Daoy (cell line): Measurements from ENCODE around the gene PNCK. TPM values are rescaled to one million over a fixed set of nuclear protein-coding genes. Genes with fewer than 3 reads are reported as not detected.
A peak's percentile ranks its signal among the peaks of the same experiment; 100 is the strongest.
"Not testable (repeated sequence)": the region's sequence is repeated elsewhere in the genome, so short reads cannot be mapped to it uniquely, and the experiment has no call there.

Experiments used
- DNase-seq: peaks from one replicate; pipeline ENCODE4 v3.0.0-alpha.2; 2015; ENCODE audit warnings: low read depth
- total RNA-seq: library from RNA; depleted of rRNA; stranded (reverse); fragments of >200 nt; shearing (Covaris generic); gene quantifications from 2 replicates; pipeline ENCODE4 v1.2.3, GENCODE V29; 2014

Gene PNCK
- total RNA-seq, 1 experiment from 2014 or later: not detected

DNA sequence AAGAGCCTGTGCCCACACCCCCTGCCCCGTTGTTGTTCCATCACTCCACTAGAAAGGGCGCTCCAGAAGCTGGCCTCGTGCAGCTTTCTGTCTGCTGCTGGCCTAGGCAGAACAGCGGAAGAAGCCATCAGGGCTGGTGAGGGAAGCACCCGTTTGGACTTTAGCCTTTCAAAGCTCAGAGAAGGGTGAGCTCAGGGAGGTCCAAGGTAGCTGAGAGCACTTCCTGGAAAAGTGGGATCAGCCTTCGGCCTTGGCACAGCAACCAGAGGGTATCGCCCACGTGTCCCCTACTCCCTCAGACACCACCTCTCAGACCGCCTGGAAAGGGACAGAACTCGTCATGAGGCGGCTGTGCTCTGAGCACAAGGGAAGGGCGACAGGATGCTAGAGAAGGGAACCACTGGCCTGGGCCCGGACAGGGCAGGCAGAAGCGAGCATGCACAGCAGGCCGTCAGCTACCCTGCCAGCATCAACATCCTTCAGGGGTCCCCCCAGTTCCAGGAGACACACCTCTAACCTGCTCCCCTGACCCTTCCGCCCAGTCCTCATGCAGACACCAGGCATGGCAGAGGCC lies 25.7 kb upstream of the PNCK start:
- DNase-seq: not testable (repeated sequence)

DNA sequence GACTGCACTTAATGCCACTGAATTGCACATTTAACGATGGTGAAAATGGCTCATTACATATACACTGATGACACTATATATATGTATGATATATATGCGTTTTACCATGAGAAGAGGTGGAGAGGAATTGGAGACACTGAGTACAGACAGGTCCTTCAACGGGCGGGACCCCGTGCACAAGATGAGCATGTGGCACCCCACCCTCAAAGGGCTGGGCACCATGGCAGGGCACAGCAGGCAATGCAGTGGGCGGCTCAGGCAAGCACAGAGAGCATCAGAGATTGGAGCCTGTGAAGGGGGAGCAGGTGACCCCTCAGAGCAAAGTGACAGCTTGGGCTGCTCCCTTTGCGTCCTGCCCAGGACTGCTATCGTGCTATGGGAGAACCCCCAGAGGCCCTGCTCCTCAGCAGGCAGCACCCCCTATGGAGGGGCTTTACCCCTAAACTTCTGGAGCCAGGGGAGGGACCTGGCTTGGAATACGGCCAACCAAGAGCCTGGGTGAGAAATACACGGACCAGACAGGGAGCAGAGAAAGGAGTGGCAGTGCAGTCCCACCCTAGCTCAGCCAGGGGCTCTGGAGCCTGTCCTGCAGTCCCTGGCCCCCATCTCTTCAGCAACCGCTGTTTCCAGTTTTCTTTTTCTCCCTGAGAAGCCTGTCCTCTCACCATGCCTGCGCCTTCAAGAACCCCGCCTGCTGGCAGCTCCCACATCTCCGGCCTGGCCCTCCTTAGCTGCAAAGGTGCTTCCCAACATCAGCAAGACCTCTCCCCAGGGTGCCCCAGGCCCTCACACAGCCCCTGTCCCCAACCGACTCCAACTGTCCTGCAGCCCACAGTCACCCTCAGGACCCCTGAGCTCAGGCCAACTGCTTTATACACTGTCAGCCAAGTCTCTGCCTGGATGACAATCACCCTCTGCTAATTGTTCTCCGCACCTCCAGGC lies 24.6 kb upstream of the PNCK start:
- no peak for DNase-seq

GRCh38 chrX:153696986-153697722 lies 23.5 kb upstream of the PNCK start:
- not testable (repeated sequence) for DNase-seq

DNA sequence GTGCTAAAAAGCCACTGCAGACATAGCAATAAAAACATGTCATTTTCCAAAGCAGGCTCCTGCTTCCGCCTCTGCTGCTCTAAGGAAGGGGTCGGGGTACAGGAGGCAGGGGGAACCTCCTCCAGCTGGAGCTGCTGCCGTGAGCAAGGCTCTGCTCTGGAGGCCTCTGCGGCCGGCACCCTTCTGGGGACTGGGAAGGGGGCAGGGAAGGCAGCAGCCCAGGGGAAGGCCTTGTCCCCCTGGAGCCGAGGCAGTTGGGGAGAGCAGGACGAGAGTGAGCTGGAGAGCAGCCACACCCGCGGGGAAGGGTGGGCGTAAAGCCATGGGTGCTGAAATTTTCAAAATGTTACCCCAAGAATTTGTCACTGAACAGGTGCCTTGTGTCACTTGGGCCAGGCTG lies 22.9 kb upstream of the PNCK start:
- not testable (repeated sequence) for DNase-seq

GRCh38 chrX:153696100-153696499 lies 22.5 kb upstream of the PNCK start:
- no peak for DNase-seq

GRCh38 chrX:153694687-153695270 lies 21.2 kb upstream of the PNCK start:
- no peak for DNase-seq

DNA sequence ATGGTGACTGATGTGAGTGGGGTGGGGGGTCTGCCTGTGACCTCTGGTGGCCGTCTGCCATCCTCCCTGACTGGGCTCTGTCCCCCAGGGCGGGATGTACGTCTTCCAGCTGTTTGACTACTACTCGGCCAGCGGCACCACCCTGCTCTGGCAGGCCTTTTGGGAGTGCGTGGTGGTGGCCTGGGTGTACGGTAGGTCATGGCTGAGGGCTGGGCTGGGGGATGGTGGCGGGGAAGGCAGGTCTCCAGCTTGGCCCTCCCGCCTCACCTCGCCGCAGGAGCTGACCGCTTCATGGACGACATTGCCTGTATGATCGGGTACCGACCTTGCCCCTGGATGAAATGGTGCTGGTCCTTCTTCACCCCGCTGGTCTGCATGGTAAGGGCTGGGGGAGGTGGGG lies 20.6 kb upstream of the PNCK start:
- not testable (repeated sequence) for DNase-seq

DNA sequence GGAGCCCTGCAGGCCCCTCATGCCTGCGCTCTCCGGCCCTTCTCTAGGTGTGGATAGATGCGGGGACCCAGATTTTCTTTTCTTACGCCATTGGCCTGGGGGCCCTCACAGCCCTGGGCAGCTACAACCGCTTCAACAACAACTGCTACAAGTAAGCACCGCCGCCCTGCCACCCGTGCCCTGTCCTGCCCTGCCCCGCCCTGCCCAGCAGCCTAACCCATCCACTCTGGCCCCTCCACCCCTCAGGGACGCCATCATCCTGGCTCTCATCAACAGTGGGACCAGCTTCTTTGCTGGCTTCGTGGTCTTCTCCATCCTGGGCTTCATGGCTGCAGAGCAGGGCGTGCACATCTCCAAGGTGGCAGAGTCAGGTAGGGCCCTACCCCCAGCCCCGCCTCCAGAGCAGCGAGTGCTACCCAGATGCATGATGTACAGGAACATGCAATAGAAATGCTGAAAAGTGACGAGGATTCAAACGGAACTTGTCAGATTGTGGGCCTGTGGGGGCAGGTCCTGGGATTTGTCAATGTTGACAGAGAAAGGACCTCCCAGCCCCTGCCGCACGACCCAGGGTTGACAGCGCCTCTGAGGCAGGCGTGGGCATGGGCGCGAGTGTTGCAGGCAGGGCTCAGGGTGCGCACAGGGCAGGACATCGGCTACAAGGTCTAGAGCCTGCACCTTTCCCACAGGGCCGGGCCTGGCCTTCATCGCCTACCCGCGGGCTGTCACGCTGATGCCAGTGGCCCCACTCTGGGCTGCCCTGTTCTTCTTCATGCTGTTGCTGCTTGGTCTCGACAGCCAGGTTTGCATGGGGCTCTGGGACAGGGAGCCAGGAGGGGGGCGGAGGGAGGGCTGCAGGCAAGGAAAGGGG lies 19.8 kb upstream of the PNCK start:
- DNase-seq: no peak

DNA sequence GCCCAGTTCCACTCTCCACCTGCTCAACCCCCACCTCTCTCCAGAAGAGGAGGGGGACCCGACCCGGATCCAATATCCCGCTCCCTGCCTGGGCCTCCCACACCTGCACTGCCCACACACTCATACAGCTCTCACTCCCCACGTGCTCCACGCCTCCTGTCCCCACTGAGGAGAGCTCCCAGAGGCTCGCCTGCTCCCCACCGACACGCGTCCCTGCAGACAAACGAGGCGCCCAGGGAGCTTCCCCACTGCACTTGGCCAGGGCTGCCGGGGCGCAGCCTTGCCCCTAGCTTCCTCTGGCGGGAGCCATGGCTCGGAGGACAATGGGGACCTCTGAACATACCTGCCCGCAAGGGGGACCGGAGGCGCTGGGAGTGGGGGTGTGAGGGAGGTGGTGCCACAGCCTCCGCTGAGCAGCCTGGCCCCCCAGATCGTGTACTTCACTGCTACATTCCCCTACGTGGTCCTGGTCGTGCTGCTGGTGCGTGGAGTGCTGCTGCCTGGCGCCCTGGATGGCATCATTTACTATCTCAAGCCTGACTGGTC lies 19.1 kb upstream of the PNCK start:
- no peak for DNase-seq

DNA sequence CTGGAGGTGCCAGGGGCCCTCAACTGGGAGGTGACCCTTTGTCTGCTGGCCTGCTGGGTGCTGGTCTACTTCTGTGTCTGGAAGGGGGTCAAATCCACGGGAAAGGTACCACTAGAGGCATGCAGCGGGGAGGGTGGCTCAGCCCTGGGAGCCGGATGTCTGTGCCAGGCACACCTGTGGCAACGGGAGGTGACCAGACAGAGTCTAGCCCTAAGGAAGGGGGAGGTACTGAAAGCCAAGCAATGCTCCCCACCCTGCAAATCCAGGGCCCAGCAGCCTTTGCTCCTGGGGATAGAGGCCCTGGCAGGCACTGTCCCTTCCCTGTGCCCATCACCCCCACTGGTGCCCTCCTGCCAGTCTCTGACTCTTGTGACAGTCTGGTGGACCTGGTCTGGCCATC lies 18.4 kb upstream of the PNCK start:
- no peak for DNase-seq

DNA sequence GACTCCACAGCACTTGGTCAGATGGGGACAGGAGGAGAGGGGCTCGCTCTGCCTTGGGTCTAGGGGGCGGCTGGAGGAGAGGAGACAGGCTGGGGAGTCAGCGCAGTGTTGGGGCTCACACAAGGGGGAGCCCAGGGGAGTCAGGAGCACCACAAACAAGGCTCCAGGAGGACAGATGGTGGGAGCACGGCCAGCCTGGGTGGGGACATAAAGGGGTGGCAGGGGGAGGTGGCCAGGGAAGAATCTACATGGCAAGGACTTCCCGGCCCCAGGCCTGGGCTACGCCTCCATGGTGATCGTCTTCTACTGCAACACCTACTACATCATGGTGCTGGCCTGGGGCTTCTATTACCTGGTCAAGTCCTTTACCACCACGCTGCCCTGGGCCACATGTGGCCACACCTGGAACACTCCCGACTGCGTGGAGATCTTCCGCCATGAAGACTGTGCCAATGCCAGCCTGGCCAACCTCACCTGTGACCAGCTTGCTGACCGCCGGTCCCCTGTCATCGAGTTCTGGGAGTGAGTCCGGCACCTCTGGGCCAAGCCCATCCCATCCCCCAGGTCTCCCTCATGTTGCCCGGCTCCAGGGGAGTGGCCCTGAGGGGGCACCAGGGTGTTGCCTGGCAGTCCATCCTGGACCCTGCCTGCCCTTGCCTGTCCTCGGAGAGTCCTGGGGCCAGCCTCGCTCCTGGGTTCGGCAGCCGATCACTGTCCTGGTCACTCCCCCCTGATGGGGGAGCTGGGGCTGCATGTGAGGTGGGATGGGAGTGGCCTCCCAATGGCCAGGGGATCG lies 17.6 kb upstream of the PNCK start:
- not testable (repeated sequence) for DNase-seq

DNA sequence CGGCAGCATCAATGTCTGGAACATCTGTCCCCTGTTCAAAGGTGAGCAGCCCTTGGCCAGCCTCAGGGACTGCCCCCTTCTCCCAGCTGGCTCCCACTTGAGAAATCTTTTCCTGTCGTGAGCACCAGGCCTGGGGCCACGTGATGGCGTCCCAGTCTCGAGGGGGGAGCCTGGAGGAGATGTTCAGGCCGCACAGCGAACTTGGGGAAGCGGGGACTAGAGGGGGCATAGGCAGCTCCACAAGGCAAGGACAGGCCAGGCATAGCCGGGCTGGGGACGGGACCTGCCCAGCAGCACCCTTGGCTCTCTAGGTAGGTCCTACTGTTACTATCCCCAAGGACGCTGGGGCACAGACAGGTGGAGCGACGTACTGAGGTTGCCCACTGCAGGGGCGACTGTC lies 16.9 kb upstream of the PNCK start:
- DNase-seq: no peak

GRCh38 chrX:153689654-153690465 lies 16.2 kb upstream of the PNCK start:
- DNase-seq: peak; percentile 40

DNA sequence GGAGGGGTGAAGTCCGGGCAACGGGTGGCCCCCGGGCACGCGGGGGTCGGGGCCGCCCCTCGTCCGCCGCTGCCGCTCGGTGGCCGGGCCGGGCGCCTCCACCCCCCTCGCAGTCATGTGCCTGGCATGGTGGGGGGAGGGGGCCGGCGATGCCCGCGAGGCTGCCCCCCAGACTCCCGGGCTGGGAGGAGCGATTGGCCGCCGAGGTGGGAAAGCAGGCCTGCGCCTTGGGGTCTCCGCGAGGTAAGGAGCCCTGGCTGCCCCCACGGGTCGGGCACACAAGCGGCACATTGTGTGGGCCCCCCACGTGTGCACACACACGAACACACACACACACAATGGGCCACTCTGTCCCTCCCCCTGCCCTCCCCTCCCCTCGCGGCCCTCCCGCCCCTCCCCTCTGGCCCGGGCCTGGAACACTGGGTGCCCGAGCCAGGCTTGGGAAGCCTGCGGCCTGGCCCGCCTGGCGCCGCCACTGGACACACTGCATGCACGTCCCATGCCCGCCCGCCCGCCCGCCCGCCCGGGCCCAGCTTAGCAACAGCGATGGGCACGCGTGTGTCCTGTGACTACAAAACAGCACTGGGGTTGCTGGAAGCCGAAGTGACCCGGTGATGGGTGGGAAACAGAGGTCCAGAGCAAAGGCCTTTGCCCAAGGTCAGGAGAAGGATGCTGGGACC lies 15.4 kb upstream of the PNCK start:
- DNase-seq: peak; percentile 21

- DNase-seq: no peak
Observed at GRCh38 chrX:153688506-153688905, 14.9 kb upstream of the PNCK start.

DNA sequence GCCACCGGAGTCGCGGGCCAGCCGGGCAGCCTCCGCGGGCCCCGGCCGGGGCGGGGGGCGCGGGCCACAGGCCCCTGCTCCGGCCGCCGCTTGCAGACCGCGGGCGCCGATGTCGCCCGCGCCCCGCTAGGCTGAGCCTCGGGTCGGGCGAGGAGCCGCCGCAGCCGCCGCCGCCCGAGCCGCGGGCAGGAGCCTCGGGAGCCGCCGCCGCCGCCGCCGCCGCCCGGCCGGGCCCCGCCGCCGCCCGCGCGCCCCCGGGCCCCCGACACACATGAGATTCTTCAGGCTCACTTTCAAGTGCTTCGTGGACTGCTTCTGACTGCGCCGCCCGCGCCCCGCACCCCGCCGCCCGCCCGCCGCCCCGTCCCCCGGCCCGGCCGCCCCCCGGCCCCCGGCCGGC lies 14.5 kb upstream of the PNCK start:
- DNase-seq: no peak

- DNase-seq: peak; percentile 72
Observed at GRCh38 chrX:153687121-153688039, 13.8 kb upstream of the PNCK start, which contains the start of gene SLC6A8. TSS of gene SLC6A8 (plus strand) at chrX:153687926. CDS start at chrX:153688575, 649 bp downstream.
